Keratinocyte (primary cell): ENCODE measurements around the gene LBHD1.

Source experiments
- EZH2 ChIP-seq: IDR thresholded peaks from one replicate; pipeline ENCODE4 v1.6.1; 2012; ENCODE audit warnings: inconsistent platforms, mild to moderate bottlenecking, low read length, moderate library complexity
- TF ChIP-seq, protein P1 (sequence below), 3 experiments: IDR thresholded peaks in 1 of 3; conservative IDR thresholded peaks in 1 of 3; optimal IDR thresholded peaks in 1 of 3; 2 replicates in 2 of 3; 3 replicates in 1 of 3; pipeline versions ENCODE3 to v1.5.1; 2011; ENCODE audit warnings: low read length in 3 of 3, mild to moderate bottlenecking in 3 of 3, moderate library complexity in 2 of 3, control low read depth in 1 of 3, inconsistent platforms in 1 of 3; ENCODE audit not compliant: insufficient read depth in 2 of 3; ENCODE audit errors: extremely low read depth in 1 of 3

DNA sequence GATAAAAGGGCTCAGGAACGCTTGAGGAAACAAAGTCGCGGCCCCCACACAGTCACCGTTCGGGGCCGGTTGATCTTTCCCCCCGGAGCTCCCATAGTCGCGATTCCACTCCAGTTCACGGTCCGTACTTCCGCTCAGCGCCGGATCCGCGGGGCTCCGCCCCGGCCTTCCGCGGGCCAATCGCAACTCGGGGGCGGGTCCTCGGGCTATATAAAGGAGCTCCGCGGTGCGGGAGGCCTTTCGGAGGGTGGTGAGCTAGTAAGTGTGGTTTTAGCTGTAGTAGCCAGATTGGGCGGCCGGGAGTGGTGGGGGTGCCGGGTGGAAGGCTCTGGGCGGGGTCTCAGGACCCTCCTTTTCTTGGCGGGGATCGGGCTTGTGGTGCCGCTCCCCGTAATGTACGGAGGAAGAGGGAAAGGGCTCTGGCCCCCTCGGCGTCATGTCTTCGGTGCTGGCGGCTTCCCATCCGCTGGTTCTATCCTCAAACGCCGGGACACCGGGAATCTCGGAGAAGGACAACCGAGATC lies 6.9 kb downstream of the LBHD1 start, which contains the start of the genes C11orf98 and CSKMT:
- TF ChIP-seq, protein P1, sequence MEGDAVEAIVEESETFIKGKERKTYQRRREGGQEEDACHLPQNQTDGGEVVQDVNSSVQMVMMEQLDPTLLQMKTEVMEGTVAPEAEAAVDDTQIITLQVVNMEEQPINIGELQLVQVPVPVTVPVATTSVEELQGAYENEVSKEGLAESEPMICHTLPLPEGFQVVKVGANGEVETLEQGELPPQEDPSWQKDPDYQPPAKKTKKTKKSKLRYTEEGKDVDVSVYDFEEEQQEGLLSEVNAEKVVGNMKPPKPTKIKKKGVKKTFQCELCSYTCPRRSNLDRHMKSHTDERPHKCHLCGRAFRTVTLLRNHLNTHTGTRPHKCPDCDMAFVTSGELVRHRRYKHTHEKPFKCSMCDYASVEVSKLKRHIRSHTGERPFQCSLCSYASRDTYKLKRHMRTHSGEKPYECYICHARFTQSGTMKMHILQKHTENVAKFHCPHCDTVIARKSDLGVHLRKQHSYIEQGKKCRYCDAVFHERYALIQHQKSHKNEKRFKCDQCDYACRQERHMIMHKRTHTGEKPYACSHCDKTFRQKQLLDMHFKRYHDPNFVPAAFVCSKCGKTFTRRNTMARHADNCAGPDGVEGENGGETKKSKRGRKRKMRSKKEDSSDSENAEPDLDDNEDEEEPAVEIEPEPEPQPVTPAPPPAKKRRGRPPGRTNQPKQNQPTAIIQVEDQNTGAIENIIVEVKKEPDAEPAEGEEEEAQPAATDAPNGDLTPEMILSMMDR (optimal IDR thresholded peaks at IDR 0.05 in 1 of 3, IDR thresholded peaks at IDR 0.05 in 1 of 3, conservative IDR thresholded peaks at IDR 0.05 in 1 of 3; ENCODE audit: extremely low read depth in 1 of 3, insufficient read depth in 2 of 3, low read length in 3 of 3): no peak
- TF ChIP-seq EZH2: no peak
